K562 (cell line): ENCODE measurements around the gene UBE3B.

Source experiments
- BRCA1 ChIP-seq, 2 experiments: fragments of 450-650 bp in 1 of 2; sonication (generic) in 1 of 2; formaldehyde crosslinking in 1 of 2; IDR thresholded peaks; 2 replicates each; pipeline versions ENCODE4 v1.5.0 to v1.6.1; 2017 to 2020; ENCODE audit warnings: mild to moderate bottlenecking in 1 of 2, missing genetic modification reagents in 1 of 2
- CTCF ChIP-seq, 3 experiments: IDR thresholded peaks in 2 of 3; conservative IDR thresholded peaks in 1 of 3; 2 replicates each; pipeline ENCODE4 v1.5.1; 2011 to 2012; ENCODE audit warnings: low read length in 3 of 3, mild to moderate bottlenecking in 3 of 3, control low read depth in 2 of 3, improper control_type of control experiment in 1 of 3, inconsistent platforms in 1 of 3, low read depth in 1 of 3, mixed read lengths in 1 of 3, moderate library complexity in 1 of 3; ENCODE audit not compliant: insufficient read depth in 2 of 3
- HDAC6 ChIP-seq: IDR thresholded peaks from 2 replicates; pipeline ENCODE4 v1.6.1; 2012; ENCODE audit warnings: low read depth, mild to moderate bottlenecking, control low read depth, inconsistent platforms, low read length, moderate library complexity
- HNRNPUL1 ChIP-seq: fragments of 200-400 bp; formaldehyde crosslinking; IDR thresholded peaks from 2 replicates; pipeline ENCODE4 v1.6.1; 2017; ENCODE audit warnings: low read length
- JUND ChIP-seq, 2 experiments: IDR thresholded peaks; 2 replicates in 1 of 2; 3 replicates in 1 of 2; pipeline ENCODE4 v1.6.1; 2011; ENCODE audit warnings: borderline replicate concordance in 2 of 2, low read depth in 2 of 2, low read length in 2 of 2, improper control_type of control experiment in 1 of 2, missing biosample characterization in 1 of 2, missing genetic modification characterization in 1 of 2, missing genetic modification reagents in 1 of 2
- MAZ ChIP-seq, 2 experiments: fragments of 450-650 bp in 1 of 2; sonication (generic) in 1 of 2; formaldehyde crosslinking; IDR thresholded peaks in 1 of 2; conservative IDR thresholded peaks in 1 of 2; 2 replicates each; pipeline versions ENCODE4 v1.4.0 to v1.5.0; 2020; ENCODE audit warnings: mild to moderate bottlenecking in 1 of 2, missing genetic modification reagents in 1 of 2
- NFE2 ChIP-seq: IDR thresholded peaks from 2 replicates; pipeline ENCODE4 v1.6.1; 2014; ENCODE audit warnings: antibody characterized with exemption, low read depth
- PHF20 ChIP-seq: fragments of 450-650 bp; IDR thresholded peaks from 2 replicates; pipeline ENCODE4 v1.6.1; 2018; ENCODE audit not compliant: partially characterized antibody
- SMAD4 ChIP-seq: fragments of 250-450 bp; sonication (Bioruptor Pico); conservative IDR thresholded peaks from 2 replicates; pipeline ENCODE4 v1.8.0; 2021; ENCODE audit warnings: inconsistent platforms, mild to moderate bottlenecking, moderate library complexity
- STAT5B ChIP-seq: fragments of 250-450 bp; sonication (Bioruptor Pico); IDR thresholded peaks from 2 replicates; pipeline ENCODE4 v1.8.0; 2021; ENCODE audit warnings: mild to moderate bottlenecking, inconsistent platforms
- YY1 ChIP-seq, 3 experiments: IDR thresholded peaks; 2 replicates each; pipeline ENCODE4 v1.6.1; 2011; ENCODE audit warnings: low read length in 2 of 3, mild to moderate bottlenecking in 2 of 3, moderate library complexity in 2 of 3, borderline replicate concordance in 1 of 3, control low read depth in 1 of 3, low read depth in 1 of 3; ENCODE audit not compliant: insufficient read depth in 3 of 3, insufficient replicate concordance in 2 of 3, control insufficient read depth in 1 of 3, insufficient read length in 1 of 3; ENCODE audit errors: extremely low read depth in 1 of 3
- TF ChIP-seq, protein P1 (sequence below): fragments of 450-650 bp; IDR thresholded peaks from 2 replicates; pipeline ENCODE4 v1.6.1; 2017; ENCODE audit warnings: antibody characterized with exemption
- TF ChIP-seq, protein P2 (sequence below): IDR thresholded peaks from 3 replicates; pipeline ENCODE4 v1.6.1; 2011; ENCODE audit warnings: borderline replicate concordance, mild to moderate bottlenecking; ENCODE audit not compliant: insufficient read length, insufficient read depth
- TF ChIP-seq, protein P3 (sequence below), 2 experiments: IDR thresholded peaks; 2 replicates each; pipeline ENCODE4 v1.6.1; 2011; ENCODE audit warnings: borderline replicate concordance in 1 of 2, control low read depth in 1 of 2, low read depth in 1 of 2, low read length in 1 of 2, mild to moderate bottlenecking in 1 of 2, mixed read lengths in 1 of 2, moderate library complexity in 1 of 2; ENCODE audit not compliant: insufficient read depth in 1 of 2, insufficient read length in 1 of 2, poor library complexity in 1 of 2, severe bottlenecking in 1 of 2; ENCODE audit errors: extremely low read depth in 1 of 2

- TF ChIP-seq HDAC6 (no peak), CTCF (IDR thresholded peaks at IDR 0.05 in 2 of 3, conservative IDR thresholded peaks at IDR 0.05 in 1 of 3; ENCODE audit: insufficient read depth in 2 of 3, low read depth in 1 of 3, low read length in 3 of 3) (no peak), YY1 (IDR thresholded peaks at IDR 0.05; ENCODE audit: borderline replicate concordance in 1 of 3, control insufficient read depth in 1 of 3, extremely low read depth in 1 of 3, insufficient read depth in 3 of 3, insufficient read length in 1 of 3, insufficient replicate concordance in 2 of 3, low read depth in 1 of 3, low read length in 2 of 3) (no peak), NFE2 (no peak), JUND (IDR thresholded peaks at IDR 0.05; ENCODE audit: borderline replicate concordance, low read depth, low read length) (no peak), JUND (tag; IDR thresholded peaks at IDR 0.05; ENCODE audit: borderline replicate concordance, low read depth, low read length) (no peak), MAZ (CRISPR knock-in tag; conservative IDR thresholded peaks at IDR 0.05 in 1 of 2, IDR thresholded peaks at IDR 0.05 in 1 of 2) (no peak), STAT5B (CRISPR knock-in tag) (no peak), SMAD4 (CRISPR knock-in tag) (no peak), BRCA1 (IDR thresholded peaks at IDR 0.05) (no peak), BRCA1 (CRISPR knock-in tag; IDR thresholded peaks at IDR 0.05) (no peak), HNRNPUL1 (no peak), PHF20 (no peak)
- TF ChIP-seq, protein P1, sequence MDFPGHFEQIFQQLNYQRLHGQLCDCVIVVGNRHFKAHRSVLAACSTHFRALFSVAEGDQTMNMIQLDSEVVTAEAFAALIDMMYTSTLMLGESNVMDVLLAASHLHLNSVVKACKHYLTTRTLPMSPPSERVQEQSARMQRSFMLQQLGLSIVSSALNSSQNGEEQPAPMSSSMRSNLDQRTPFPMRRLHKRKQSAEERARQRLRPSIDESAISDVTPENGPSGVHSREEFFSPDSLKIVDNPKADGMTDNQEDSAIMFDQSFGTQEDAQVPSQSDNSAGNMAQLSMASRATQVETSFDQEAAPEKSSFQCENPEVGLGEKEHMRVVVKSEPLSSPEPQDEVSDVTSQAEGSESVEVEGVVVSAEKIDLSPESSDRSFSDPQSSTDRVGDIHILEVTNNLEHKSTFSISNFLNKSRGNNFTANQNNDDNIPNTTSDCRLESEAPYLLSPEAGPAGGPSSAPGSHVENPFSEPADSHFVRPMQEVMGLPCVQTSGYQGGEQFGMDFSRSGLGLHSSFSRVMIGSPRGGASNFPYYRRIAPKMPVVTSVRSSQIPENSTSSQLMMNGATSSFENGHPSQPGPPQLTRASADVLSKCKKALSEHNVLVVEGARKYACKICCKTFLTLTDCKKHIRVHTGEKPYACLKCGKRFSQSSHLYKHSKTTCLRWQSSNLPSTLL, result no peak
- TF ChIP-seq, protein P2, sequence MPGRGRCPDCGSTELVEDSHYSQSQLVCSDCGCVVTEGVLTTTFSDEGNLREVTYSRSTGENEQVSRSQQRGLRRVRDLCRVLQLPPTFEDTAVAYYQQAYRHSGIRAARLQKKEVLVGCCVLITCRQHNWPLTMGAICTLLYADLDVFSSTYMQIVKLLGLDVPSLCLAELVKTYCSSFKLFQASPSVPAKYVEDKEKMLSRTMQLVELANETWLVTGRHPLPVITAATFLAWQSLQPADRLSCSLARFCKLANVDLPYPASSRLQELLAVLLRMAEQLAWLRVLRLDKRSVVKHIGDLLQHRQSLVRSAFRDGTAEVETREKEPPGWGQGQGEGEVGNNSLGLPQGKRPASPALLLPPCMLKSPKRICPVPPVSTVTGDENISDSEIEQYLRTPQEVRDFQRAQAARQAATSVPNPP, result no peak
- TF ChIP-seq, protein P3, sequence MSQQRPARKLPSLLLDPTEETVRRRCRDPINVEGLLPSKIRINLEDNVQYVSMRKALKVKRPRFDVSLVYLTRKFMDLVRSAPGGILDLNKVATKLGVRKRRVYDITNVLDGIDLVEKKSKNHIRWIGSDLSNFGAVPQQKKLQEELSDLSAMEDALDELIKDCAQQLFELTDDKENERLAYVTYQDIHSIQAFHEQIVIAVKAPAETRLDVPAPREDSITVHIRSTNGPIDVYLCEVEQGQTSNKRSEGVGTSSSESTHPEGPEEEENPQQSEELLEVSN (IDR thresholded peaks at IDR 0.05; ENCODE audit: borderline replicate concordance in 1 of 2, extremely low read depth in 1 of 2, insufficient read depth in 1 of 2, insufficient read length in 1 of 2, low read depth in 1 of 2, low read length in 1 of 2, poor library complexity in 1 of 2, severe bottlenecking in 1 of 2), result no peak
Measured at GRCh38 chr12:109436188-109436560, 41.3 kb upstream of the UBE3B start.
